GM21825 (cell line): ENCODE measurements around the gene ETFA.
A peak's percentile ranks its signal among the peaks of the same experiment; 100 is the strongest.

Experiments
- ATAC-seq: cut with Tn5 transposase; IDR thresholded peaks from one replicate; pipeline ENCODE4 v1.9.1; 2021; ENCODE audit warnings: mild to moderate bottlenecking, moderate library complexity; ENCODE audit not compliant: unreplicated experiment

The ETFA gene

GRCh38 chr15:76311100-76311953, at the start of gene ETFA:
ETFA (minus strand) TSS chr15:76311469; CDS start chr15:76311388, 81 bp downstream.
- peak; percentile 97 for ATAC-seq

- ATAC-seq, result no peak
Measured at GRCh38 chr15:76360416-76360815, 49.1 kb upstream of the ETFA start.

GRCh38 chr15:76359152-76359551, 47.9 kb upstream of the ETFA start:
- ATAC-seq, result no peak

- ATAC-seq, result no peak
Measured at GRCh38 chr15:76358453-76358852, 47.2 kb upstream of the ETFA start.

- ATAC-seq, result no peak
Measured at GRCh38 chr15:76354823-76355440, 43.7 kb upstream of the ETFA start.

GRCh38 chr15:76353903-76354302, 42.6 kb upstream of the ETFA start:
- no peak for ATAC-seq

- ATAC-seq, result no peak
Measured at GRCh38 chr15:76353023-76353577, 41.8 kb upstream of the ETFA start.

- no peak for ATAC-seq
Measured at GRCh38 chr15:76349301-76350070, 38.2 kb upstream of the ETFA start.

GRCh38 chr15:76347482-76348055, 36.3 kb upstream of the ETFA start:
- ATAC-seq, result no peak

GRCh38 chr15:76346669-76347481, 35.6 kb upstream of the ETFA start:
- ATAC-seq, result no peak

GRCh38 chr15:76345880-76346668, 34.8 kb upstream of the ETFA start:
- ATAC-seq, result no peak

GRCh38 chr15:76345583-76345879, 34.3 kb upstream of the ETFA start:
- ATAC-seq, result no peak

- ATAC-seq, result no peak
Measured at GRCh38 chr15:76344893-76345582, 33.8 kb upstream of the ETFA start.

- ATAC-seq, result no peak
Measured at GRCh38 chr15:76343313-76343996, 32.2 kb upstream of the ETFA start.

- ATAC-seq, result no peak
Measured at GRCh38 chr15:76342382-76343201, 31.3 kb upstream of the ETFA start.

GRCh38 chr15:76342058-76342381, 30.8 kb upstream of the ETFA start:
- no peak for ATAC-seq

GRCh38 chr15:76341366-76342057, 30.2 kb upstream of the ETFA start:
- ATAC-seq, result no peak
